ENCODE data around the gene KLK1.

DNA sequence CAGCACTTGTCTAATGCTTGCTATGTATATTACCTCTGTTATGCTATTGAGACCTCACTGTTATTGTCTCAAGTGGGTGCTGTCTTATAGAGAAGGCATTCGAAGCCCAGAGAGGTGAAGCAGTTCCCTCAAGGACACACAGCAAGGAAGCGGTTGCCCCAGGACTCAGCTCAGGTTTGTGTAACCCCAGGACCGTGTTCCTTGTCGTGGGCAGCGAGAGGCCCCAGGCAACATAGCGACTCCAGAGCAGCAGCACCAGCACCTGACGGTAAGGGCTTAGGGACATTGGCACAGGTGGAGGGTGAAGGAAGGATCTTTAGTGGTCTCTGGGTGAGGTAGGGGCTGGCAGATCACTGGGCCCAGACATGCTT, 7.4 kb upstream of the KLK1 start:
- TF ChIP-seq, protein P1, sequence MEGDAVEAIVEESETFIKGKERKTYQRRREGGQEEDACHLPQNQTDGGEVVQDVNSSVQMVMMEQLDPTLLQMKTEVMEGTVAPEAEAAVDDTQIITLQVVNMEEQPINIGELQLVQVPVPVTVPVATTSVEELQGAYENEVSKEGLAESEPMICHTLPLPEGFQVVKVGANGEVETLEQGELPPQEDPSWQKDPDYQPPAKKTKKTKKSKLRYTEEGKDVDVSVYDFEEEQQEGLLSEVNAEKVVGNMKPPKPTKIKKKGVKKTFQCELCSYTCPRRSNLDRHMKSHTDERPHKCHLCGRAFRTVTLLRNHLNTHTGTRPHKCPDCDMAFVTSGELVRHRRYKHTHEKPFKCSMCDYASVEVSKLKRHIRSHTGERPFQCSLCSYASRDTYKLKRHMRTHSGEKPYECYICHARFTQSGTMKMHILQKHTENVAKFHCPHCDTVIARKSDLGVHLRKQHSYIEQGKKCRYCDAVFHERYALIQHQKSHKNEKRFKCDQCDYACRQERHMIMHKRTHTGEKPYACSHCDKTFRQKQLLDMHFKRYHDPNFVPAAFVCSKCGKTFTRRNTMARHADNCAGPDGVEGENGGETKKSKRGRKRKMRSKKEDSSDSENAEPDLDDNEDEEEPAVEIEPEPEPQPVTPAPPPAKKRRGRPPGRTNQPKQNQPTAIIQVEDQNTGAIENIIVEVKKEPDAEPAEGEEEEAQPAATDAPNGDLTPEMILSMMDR (IDR thresholded peaks at IDR 0.05 in 4 of 5, conservative IDR thresholded peaks at IDR 0.05 in 1 of 5): no peak
- no peak for TF ChIP-seq POLR2A (IDR thresholded peaks at IDR 0.05)
